HG02610 (cell line): ENCODE results near the gene UGDH.
"Not testable (repeated sequence)": the region's sequence is repeated elsewhere in the genome, so short reads cannot be mapped to it uniquely, and the experiment has no call there.

Experiments used
- ATAC-seq: cut with Tn5 transposase; IDR thresholded peaks from one replicate; pipeline ENCODE4 v1.9.1; 2021; ENCODE audit warnings: mild to moderate bottlenecking, moderate library complexity; ENCODE audit not compliant: unreplicated experiment

The UGDH gene

DNA sequence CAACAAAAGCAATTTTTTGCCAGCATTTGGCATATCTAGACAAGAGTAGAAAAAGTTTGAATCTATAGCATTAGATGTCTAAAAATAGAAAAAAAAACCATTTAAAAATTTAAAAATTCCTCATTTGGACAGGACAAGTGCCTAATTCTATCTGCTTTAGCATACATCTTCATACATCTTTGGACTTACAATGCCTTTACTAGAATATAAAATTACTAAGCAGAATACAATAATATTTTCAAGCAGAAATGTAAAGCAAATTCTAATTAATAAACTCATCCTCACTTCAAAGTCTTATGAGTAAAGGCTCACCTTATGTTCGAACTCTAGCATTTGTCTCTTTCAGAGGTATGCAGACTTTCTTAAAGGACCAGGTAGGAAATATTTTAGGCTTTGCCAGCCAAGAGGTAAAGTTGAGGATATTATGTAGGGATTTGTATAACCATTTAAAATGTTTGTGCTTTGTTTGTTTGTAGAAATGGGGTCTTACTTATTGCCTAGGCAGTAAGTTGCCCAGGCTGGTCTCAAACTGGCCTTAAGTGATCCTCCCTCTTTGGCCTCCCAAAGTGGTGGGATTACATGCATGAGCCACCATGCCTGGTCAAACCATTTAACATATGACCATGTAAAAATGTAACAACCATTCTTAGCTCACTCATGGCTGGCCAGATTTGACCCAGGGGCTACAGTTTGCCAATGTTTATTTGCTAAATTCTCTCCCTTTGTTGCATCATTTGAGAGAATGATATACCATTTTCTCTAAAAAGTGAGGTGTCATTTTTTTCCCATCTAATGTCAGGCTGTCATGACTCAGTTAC is 29.1 kb downstream of the UGDH start:
- ATAC-seq = no peak

GRCh38 chr4:39495446-39496213 is 31.6 kb downstream of the UGDH start:
- ATAC-seq = no peak

DNA sequence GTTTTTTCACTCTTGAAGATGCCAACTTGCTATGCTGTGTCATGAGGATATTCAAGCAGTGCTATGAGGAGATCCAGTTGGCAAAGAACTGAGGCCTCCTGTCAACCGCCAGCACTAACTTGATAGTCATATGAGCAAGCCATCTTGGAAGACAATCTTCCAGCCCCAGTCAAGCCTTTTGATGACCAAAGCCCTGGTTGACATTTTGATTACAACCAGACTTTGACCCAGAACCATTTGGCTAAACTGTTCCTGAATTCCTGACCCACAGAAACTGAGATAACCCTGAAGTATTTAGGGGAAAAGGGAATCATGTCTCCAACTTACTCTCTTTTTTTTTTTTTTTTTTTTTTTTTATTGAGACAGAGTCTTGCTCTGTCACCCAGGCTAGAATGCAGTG is 32.9 kb downstream of the UGDH start:
- ATAC-seq = no peak

GRCh38 chr4:39490322-39490721 is 36.9 kb downstream of the UGDH start:
- no peak for ATAC-seq

DNA sequence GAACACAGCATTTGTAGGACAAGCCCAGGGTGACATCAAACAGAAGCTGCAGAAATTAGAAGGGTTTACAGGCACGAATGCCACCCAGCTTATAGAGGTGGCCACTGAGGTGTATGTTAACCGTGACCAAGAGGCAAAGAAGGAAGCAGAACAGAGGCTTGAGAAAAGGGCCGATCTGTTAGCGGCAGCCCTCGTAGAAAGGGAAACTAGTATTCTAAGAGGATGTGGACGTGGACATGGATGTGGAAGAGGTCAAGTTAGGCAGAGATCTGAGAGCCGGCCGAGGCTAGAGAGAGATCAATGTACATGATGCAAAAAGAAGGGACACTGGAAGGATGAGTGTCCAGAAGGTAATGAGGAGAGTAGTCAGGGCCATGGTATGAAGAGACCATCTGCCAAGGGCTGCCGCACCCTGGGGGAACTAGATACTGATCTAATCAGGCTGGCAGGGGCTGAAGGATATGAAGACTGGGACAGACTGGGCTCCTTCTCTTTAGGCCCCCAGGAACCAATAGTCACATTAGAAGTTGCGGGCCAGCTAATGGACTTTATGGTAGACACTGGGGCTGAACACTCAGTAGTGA is 40.9 kb downstream of the UGDH start:
- no peak for ATAC-seq

DNA sequence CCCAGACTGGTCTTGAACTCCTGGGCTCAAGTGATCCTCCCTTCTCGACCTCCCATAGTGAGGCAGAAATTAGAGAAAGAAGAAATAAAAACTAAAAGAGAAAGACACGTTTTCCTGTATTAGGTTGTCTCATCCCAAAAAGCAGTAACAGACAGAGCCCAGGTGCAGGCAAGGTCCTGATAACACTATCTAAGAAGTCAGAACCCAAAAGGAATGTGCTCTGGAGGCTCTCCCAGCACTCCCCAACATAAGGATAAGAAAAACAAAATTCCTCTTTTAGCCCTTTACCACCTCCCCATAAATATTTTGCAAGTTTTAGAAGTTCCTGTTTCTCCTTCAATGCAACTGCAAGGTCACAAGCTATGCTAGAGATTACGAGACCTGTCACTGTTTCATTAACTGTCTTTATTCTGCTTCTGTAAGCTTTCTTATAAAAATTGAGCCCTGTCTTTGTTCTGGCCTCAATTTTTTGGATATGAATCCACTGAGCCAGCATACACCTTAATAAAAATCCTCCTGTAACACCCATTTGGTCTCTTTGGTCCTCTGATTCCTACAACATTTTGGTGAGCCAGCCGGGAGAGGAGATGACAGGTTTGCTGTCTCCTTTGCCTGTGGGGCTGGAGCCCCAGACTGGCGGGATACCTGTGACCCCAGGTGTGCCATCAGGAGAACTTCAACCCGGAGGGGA is 42.5 kb downstream of the UGDH start:
- no peak for ATAC-seq

DNA sequence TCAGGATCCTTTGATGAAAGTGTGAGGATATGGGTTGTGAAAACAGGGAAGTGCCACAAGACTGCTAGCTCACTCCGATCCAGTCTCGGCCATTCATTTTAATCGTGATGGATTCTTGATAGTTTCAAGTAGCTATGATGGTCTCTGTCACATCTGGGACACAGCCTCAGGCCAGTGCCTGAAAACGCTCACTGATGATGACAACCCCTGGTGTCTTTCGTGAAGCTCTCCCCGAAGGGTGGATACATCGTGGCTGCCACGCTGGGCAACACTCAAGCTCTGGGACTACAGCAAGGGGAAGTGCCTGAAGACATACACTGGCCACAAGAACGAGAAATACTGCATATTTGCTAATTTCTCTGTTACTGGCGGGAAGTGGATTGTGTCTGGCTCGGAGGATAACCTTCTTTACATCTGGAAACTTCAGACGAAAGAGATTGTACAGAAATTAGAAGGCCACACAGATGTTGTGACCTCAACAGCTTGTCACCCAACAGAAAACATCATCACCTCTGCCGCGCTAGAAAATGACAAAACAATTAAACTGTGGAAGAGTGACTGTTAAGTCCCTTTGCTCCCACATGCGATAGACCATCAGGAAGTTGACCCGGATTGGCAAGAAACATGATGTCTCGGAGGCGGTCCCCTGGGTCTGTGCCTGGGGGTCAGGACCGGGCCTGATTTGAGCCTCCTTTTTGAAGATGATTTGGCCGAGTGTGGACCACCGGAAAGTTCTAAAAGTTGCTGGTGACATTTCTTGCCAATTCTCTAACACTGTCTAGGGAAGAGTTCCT is 46.1 kb downstream of the UGDH start:
- ATAC-seq = no peak

GRCh38 chr4:39480251-39480650 is 47.0 kb downstream of the UGDH start:
- ATAC-seq = no peak

GRCh38 chr4:39476187-39476895 is 50.9 kb downstream of the UGDH start:
- no peak for ATAC-seq

DNA sequence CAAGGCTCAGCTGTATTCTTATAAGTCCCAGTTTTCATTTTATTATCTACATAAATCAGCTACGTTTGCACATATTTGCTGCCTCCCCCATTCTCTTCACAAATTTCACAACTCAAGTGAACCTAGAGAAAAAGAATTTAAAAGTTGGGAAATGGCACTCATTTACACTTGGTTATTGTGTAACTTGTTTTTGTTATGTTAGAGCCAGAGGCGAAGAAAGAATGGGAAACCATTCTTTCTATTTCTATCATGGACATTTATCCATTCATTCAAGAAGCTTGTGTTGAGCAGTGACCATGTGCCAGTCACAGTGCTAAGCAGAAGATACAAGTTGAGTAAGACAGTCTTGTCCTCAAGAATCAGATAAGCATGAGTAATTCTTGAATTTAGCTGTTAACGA is 54.8 kb downstream of the UGDH start:
- no peak for ATAC-seq

DNA sequence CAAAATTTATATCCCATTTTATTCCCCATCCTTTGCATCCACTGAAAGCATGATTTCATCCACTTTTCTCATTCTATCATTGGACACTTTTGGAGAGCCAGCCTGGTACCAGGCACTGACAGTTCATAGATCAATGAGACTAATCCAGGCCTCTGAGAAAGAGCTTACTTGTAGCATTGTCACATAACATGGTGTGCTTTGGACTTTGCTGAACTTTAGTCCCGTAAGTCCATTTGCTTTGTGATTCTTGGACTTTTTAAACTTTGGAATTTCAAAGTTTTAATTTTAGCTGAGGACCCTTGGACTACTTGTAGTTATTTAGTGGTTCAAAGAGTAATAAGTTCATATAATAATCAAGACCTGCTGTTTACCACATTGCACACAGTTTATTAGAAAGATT is 56.8 kb downstream of the UGDH start:
- no peak for ATAC-seq

DNA sequence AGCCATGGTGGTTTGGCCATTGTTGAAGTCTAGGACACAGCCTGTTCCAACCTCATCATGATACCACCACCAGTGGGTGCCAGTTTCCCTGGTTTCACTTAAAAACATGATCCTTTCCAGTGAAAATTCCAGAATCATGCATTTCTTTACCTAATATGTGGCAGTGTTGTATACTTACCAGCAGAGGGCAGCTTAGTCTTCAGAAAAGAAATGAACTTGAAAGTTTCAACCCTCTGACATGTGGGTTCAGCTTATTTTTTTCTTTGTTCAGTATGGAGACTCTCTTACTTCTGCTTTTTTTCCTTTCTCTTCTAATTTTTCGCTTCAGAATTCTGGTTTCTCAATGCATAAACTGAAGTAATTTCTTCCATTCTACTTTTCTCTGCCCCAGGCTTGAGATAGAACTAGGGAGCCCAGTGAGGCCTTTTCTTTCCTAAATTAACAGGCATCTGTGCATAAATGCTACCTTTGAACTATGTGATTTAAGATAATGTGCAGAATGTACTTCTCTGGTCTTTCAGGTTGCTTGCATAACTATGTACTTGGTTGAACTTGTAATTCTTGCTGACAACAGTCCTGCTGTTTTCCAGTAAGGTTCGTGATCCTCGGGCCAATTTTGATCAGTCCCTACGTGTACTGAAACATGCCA is 57.7 kb downstream of the UGDH start:
- peak; percentile 67 for ATAC-seq

- no peak for ATAC-seq
These were observed 59.8 kb downstream of the UGDH start for GRCh38 chr4:39467464-39467863.

DNA sequence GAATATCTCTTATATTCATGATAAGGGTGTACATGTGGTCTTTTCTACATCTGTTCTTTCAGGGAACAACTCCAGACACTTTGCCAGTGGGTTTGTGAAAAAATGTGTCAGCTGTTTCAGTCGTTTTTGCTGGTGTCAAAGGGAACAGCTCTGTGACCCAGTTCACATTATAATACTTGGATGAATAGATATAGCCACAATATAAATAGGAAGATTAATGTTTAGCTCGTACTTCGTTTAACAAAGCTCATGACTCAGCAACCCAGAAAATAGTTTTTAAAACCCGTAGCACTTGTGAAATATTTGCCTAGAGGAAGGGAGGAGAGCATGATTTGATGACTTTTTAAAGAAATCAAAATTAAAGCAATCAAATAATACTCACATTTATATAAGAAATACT is 60.5 kb downstream of the UGDH start:
- no peak for ATAC-seq

GRCh38 chr4:39464886-39465501 is 62.2 kb downstream of the UGDH start:
- ATAC-seq = no peak

DNA sequence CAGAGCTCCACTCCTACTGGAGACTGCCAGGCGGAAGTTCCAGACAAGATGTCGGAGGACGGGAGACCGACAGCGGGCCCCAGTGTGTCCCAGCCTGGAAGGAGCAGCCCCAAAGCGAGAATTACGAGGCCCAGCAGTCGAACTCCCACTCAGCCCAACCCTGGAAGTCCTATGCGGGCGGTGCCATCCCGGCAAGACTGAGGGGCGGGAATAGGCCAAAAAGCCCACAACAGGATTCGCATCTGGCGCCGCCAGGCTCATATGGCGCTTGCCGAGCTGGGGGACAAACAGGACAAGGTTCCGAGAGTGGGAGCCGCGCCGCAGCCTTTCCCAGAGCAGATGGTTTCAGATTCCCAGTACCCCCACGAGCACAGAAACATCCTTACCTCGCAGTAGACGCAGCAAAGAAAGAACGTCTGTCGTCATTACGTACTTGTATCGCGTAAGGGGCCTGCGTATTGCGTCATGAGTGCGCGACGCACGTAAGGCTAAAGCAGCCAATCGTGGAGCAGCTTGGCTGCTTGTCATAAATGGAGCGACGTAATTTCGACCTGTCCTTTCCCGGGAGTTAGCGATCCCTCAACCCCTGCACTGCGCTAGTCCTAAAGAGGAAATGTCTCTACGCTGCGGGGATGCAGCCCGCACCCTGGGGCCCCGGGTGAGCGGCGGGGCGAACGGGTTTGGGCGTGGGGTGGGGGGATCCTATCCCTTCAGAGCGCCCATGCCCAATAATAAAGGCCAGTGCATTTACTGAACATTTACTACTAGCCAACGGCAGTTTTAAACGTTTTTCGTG is 68.5 kb downstream of the UGDH start, which contains the start of the genes LIAS and RPL9:
Gene LIAS (plus strand): TSS at position 552 of the 796 bp plus-strand sequence. CDS start 62 bp downstream, at position 614.
Gene RPL9 (minus strand): TSS at position 418 of the 796 bp plus-strand sequence. CDS start 483 bp downstream, outside the sequence.
- ATAC-seq = peak; percentile 82

GRCh38 chr4:39458161-39458504 is 69.1 kb downstream of the UGDH start:
- not testable (repeated sequence) for ATAC-seq
